Ramos (cell line): ENCODE results near the gene ABTB1.
"Not testable (repeated sequence)": the region's sequence is repeated elsewhere in the genome, so short reads cannot be mapped to it uniquely, and the experiment has no call there.

Experiments used
- in situ Hi-C: fragments of 300-500 bp; cut with MboI; formaldehyde crosslinking; loops from one replicate; pipeline ENCODE4 v1.14.3; 2022; ENCODE audit warnings: low sequenced_read_pairs; ENCODE audit not compliant: unreplicated experiment

The ABTB1 gene

DNA sequence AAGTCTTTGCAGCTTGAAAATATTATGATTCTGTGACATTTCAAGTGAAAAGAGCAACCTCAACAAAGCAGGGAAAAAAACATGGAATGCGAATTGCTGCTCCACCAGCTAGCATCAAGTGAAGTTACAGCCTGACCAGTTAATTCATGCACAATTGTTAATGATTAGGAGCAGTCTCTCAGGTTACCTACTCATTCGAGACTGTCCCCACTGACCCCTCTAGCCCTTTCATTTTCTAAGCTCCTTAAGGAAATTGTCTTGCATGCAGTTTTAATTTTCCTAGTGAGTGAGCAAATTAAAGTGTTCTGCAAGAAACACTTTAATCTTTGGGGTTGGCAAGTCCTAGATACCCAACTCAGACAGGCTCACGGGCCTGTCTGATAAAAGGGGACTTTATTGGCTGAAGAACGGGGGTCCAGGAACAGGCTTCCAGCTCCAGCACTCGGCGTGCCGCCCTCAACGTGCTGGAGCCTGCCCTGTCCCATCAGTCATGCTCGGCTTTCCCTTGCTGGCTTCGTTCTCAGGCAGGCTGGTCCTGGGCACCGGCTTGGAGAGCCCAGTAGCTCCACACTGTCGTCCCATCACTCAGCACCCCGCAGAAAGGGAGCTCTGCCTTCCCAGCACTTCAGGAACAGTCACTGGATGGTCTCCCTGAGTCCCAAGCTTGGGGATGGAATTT, 25.4 kb upstream of the ABTB1 start:
- in situ Hi-C loops = no loop called here

DNA sequence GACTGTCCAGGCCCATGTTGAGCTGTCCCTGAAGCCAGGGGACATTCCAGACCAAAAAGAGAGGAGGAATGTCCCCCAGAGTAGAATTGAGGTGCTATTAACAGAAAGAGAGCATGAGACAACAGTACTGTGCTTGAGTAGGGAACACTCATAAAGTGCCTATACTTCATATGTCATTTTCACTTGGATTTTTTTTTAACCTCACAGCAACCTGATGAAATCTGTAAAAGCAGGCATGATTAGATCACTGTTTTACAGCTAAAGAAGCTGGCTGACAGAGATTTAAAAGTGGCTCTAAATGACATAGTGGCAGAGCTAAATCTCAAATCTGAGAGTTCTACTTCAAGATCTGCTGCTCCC, 24.9 kb upstream of the ABTB1 start:
- in situ Hi-C loops = no loop called here

DNA sequence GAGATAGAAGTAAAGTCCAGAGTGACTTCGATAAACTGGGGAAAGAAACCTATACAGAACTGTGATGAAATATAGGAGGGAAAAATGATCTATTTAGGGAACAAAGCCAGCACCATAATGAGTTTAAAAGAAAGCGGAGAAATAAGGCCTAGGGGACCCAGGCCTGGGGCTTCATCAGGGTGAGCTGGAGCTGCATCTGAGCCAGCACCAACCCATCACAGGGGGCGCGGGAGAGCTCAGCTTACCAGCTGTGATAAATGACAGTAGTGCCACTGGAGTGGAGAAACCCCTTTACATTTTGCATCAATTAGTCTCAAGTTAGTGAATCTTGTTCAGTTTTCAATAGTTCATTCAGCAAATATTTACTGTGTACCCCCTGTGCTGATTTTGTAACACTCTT, 22.5 kb upstream of the ABTB1 start:
- in situ Hi-C loops = no loop called here

DNA sequence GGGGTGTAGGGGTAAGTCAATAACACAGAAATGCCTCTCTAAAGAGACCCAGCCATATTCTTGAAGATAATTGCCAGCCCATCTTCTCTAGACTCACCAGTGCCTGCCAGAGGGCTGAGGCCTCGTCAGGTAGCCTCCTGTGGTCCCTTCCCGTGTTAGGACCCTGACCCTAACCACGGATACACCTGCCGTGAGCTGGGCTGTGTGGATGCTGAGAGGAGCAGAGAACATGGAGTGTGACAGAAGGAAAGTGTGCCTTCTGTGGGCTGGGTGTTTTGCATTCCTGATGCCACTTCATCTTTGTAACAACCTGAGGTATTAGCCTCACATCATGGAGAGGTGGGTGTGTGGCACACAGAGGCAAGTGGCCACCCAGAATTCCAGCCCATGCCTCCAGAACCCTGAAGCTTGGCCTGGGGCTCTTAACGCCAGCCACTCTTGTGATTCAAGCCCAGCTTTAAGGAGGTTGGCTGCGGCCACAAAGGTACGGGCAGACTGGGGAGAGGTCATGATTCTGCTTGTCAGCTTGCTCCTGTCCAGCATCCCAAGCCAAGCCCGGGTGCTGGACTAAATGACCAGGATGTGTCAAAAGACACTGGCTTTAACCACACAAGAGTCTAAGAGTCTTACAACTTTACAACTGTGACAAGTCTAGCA, 21.1 kb upstream of the ABTB1 start:
- in situ Hi-C loops = no loop called here

DNA sequence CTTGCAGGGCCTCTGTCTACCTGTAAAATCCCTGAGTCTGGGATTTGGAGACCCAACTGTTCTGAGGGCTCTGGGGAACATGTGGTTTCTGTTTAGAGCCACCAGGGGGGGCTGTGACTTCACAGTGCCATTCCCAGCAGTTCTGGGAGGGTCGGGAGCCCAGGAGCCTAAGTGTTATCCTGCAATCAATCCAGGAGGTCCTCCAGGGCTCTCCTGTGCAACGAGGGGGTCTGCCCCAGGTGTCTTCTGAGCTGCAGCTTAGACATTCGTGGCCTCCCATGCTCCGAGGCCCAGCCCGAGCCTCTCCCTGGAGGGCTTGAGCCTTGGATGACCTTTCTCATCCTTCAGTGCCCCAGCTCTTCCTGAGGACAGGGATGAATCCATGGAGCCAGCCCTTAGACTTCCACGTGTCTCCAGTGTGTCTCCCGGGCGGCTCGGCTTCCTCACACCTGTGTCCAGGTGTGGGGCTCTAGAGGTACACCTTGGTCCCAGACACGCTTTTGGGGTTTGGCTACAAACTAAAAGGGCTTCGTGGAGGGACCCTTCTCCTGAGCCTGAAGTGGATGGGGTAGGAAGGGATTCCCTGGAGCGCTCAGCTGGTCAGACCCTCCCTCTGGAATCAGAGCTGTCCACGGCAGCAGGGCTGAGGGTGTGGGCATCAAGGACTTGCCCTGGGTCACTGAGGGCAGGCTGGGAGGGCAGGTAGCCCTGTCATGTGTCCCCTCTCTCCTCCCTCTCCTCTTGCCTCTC, 20.3 kb upstream of the ABTB1 start:
- in situ Hi-C loops = no loop called here

DNA sequence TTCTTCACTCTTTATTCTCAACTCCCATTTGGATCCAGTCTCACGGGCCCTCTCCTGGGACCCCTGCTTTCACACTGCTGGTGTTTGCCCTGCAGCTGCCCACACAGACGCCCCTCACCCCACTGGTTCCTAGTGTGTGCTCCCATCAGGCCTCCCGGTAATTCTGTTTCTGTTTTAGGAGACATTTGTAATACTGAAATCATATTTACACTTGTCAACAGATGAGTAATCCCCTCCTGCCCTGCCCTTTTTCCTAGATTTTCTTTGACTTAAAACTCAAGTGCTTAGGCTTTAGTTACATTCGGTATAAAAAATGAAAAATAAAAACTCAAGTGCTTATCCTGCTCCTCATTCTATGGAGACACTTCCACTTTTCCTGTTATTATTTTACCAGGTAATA, 18.4 kb upstream of the ABTB1 start:
- in situ Hi-C loops = no loop called here

DNA sequence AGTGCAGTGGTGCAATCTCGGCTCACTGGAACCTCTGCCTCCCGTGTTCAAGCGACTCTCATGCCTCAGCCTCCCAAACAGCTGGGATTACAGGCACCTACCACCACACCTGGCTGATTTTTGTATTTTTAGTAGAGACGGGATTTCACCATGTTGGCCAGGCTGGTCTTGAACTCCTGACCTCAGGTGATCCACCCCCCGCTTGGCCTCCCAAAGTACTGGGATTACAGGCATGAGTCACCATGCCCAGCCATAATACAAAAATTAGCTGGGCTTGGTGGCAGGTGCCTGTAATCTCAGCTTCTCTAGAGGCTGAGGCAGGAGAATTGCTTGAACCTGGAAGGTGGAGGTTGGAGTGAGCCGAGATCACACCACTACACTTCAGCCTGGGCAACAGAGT, 17.8 kb upstream of the ABTB1 start:
- in situ Hi-C loops = not testable (repeated sequence)

DNA sequence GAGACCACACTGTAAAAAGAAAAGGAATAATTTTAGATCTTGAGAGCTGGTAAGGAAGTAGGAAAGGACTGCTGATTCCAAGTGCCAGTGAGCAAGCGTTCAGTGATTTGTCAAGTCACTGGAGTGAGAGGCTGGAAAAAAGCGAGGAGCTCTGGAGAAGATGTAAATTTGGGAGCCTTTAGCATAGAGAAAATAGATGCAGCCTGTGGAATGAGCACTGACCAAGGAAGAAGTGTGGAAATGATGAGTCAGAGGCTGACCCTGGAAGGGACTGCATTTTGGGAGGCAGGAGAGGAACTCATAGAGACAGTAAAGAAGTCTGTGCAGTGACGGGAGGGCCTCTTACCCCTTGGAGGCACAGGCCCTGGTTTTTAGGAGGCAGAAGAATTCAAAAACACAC, 17.1 kb upstream of the ABTB1 start:
- in situ Hi-C loops = no loop called here

DNA sequence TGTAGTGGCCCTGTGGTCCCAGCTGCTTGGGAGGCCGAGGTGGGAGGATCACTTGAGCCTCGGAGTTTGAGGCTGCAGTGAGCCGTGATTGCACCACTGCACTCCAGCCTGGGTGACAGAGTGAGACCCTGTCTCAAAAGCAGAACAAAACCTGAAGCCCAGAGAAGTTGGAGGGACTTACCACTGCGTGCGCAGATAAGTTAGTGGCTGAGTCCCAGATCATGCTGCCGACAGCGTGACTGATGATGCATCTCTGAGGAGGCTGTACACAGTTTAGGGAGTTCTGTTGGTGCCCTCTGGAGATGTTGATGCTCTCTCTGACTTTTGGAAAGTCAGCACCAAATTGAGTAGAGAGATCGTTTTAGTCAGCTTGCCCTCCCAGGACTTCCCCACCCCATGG, 15.8 kb upstream of the ABTB1 start:
- in situ Hi-C loops = no loop called here

DNA sequence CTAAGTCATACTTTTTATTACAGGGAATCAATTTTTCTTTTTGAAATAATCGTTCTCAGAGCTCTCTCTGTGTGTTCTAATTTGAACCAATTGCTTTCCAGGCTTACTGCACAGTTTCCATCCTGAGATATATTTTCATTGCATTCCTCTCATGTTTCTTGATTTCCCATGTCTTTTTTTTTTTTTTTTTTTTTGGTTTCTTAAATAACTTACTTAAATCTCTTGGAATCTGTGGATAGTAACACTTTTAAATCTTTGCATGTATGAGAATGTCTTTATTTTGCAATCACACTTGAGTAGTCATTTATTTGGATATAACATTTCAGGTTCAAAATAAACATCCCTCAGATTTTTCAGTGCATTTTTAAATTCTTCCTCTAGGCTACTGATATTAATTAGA, 14.5 kb upstream of the ABTB1 start:
- in situ Hi-C loops = no loop called here

DNA sequence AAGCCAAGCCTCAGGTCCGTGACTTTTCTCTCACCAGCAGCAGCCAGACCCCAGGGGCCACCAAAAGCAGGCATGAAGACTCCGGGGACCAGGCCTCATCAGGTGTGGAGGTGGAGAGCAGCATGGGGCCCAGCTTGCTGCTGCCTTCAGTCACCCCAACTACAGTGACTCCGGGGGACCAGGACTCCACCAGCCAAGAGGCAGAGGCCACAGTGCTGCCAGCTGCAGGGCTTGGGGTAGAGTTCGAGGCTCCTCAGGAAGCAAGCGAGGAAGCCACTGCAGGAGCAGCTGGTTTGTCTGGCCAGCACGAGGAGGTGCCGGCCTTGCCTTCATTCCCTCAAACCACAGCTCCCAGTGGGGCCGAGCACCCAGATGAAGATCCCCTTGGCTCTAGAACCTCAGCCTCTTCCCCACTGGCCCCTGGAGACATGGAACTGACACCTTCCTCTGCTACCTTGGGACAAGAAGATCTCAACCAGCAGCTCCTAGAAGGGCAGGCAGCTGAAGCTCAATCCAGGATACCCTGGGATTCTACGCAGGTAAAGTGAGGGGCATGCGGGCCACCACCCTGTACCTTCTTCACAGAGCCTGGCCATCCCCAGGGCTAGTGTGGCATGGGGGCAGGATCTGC, 12.0 kb upstream of the ABTB1 start:
- in situ Hi-C loops = no loop called here

DNA sequence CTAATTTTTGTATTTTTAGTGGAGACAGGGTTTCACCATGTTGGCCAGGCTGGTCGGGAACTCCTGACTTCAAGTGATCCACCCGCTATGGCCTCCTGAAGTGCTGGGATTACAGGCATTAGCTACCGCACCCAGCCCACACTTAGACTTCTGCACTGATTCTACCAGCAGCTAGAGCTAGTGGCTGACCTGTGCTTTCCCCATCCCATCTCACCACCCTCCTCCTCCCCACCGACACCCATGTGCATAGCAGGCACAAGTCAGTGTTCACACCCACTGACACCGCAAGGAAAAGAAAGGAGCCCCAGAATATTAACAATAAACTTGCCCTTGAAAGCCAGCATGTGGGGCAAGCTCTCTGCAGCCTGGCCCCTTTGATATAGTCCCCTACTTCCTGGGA, 11.2 kb upstream of the ABTB1 start:
- in situ Hi-C loops = no loop called here

DNA sequence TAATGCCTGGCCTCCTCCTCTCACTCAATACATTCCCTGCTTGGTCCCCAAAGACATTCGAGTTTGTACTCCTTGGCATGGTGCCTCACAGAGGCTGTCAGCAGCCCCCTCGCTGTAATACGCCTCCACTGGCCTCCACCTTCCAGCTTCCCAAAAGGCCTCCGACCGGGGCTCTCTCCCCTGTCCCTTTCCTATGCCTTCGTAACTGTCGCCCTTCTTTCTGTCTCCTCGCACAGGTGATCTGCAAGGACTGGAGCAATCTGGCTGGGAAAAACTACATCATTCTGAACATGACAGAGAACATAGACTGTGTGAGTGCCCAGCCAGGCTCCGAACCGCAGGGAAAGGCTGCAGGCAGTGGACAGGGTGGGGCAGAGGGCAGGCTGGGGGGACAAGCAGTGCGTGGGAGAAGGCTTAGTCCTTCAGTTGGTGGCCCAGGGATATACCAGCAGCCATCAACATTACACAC, 10.7 kb upstream of the ABTB1 start:
- in situ Hi-C loops = no loop called here

DNA sequence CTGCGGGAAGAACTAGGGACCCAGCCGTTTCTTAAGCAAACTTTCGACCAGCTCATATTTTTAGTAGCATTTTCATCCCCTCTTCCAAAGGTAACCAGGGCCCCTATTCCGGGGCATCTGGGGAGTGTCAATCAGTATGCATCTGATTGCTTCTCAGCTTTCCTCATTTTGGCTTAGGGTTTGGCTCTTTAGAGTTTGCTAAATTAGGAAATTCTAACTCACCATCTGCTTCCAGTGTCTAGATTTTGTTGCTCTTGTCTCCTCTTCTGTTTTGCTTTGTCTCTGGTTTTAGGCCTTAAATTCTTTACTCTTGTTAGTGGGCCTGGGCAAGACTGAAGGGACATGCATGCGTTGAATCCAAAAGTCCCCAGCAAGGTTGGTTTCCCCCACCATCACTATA, 9.6 kb upstream of the ABTB1 start:
- in situ Hi-C loops = no loop called here

DNA sequence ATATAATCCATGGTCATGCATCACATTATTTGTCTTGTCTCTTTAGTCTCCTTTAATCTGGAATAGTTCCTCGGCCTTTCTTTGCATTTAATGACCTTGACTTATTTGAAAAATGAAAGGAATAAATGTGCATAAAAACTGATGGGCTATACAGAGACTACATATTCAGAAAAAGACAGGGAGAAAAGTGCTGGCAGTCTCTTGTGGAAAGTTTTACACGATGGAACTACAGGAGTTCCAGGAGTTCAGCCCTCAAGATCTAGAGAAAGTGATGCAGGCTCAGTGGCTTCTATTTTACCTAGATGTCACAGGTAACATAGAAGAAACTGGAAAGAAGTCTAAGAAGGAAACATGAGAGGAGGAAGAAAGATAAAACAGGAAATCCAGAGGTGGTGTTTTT, 7.6 kb upstream of the ABTB1 start:
- in situ Hi-C loops = no loop called here

DNA sequence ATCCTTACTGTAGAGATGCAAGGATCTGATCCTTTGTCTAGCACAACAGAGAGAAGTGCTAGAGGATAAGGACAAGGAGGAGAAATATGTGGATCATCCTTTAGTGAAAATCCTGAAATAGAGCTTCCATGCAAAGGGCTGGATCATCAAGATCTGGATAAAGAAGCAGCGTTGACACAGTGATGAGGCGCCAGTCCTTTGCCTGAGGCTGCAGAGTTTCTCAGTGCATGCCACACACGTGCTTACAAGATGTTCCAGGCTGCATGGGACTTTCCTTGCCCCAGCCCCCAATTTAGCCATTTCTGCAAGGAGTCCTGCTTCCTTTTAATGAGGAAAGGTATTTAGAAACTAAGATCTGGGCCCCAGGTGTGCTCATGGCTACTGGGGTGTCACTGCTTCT, 7.2 kb upstream of the ABTB1 start:
- in situ Hi-C loops = no loop called here

DNA sequence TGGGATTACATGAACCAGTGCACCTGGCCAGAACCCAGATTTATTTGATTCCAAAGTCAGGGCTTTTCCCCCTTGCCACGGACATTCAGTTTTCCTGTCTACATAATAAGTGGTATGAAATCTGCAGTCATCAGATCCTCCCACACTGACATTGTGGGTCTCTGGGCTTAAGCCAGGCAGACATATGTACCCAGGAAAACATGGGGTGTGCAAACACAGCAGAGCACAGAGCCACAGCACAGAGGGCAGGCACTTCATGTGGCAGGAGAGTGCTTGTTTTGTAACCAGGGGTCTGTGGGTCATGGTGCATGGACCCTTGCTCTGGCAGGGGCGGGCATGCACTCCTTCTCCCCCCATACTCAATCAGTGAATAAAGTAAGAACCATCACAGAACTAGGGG, 6.1 kb upstream of the ABTB1 start:
- in situ Hi-C loops = no loop called here

DNA sequence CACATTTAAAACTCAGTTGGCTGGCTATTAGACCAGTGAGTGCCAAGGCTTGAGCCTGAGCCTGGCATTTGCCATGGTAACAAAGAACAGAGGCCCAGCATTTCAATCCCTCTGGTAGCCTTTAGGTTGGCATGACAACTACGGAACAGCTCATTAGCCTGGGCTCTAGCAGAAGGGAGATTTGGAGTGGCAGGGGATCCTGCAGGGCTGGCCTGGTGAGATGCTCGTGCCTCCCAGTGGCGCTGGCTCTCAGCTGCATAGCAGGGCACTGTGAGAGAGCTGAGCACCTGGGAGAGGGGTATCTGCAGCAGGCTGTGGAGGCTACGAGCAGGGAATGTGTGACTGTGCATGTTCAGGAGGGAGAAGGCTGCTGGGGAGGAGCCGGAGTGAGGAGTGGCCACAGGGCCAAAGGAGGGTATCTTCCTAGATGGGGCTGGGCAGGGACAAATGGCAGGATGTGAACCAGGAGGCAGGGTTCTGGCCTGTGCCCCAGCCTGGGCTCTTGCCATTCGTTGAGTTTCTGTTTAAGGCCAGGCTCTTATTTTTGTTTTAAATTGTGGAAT, 5.6 kb upstream of the ABTB1 start:
- in situ Hi-C loops = no loop called here

DNA sequence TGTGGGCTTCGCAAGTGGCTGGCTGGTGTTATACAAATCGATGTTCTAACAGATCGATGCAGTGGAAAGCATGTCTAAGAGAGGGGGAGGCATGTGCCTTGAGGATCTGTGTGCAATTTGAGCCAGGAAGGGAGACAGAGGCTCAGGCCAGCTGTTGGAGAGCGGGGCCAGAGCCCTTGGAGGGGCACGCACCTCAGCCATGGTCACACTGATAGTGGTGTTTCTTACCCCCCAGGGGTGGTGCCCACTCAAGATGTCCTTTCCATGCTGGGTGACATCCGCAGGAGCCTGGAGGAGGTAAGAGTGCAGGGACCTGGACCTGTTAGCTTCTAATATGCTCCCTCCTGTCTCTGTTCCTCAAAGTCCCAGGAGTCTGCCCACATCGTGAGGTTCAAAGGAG, 3.8 kb upstream of the ABTB1 start:
- in situ Hi-C loops = no loop called here

DNA sequence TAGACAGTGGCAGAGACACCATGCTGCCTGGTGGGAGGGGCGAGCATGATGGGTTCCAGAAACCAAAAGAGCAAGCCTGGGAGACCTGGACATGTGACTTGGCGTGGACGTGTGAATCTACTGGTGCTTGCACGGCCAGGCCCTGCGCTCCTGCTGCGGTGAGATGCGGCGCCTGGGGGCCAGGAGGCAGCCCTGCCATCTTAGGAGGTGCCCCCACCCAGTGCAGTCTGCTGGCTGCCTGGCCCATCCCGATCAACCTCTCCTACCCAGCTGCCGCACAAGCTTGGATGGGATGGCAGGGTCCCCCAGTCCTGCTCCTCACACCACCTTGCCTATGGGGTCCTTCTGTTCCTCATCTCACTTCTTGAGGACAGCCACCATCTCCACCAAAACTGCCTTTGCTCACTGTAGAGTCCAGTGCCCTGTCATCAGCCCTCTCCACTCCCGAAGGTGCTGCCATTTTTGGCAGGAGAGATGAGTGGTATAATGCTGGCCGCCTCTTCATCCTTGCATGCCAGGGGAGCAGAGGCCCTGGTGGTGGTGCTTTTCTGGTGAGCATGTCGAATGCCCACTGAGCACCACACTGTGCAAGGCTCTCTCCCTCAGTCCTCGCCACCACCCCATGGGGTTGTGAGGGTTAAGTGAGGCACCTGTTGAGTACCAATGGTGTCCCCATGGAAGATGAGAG, 3.1 kb upstream of the ABTB1 start:
- in situ Hi-C loops = no loop called here
